GM12874 (cell line): ENCODE measurements around the gene EDDM13.

Source experiments
- TF ChIP-seq, protein P1 (sequence below): IDR thresholded peaks from 2 replicates; pipeline ENCODE4 v1.5.1; 2011; ENCODE audit warnings: low read depth, mild to moderate bottlenecking, control low read depth, low read length, moderate library complexity; ENCODE audit not compliant: insufficient read depth

The EDDM13 gene

GRCh38 chr19:56341948-56342347 lies 69.4 kb downstream of the EDDM13 start:
- TF ChIP-seq, protein P1, sequence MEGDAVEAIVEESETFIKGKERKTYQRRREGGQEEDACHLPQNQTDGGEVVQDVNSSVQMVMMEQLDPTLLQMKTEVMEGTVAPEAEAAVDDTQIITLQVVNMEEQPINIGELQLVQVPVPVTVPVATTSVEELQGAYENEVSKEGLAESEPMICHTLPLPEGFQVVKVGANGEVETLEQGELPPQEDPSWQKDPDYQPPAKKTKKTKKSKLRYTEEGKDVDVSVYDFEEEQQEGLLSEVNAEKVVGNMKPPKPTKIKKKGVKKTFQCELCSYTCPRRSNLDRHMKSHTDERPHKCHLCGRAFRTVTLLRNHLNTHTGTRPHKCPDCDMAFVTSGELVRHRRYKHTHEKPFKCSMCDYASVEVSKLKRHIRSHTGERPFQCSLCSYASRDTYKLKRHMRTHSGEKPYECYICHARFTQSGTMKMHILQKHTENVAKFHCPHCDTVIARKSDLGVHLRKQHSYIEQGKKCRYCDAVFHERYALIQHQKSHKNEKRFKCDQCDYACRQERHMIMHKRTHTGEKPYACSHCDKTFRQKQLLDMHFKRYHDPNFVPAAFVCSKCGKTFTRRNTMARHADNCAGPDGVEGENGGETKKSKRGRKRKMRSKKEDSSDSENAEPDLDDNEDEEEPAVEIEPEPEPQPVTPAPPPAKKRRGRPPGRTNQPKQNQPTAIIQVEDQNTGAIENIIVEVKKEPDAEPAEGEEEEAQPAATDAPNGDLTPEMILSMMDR = no peak

DNA sequence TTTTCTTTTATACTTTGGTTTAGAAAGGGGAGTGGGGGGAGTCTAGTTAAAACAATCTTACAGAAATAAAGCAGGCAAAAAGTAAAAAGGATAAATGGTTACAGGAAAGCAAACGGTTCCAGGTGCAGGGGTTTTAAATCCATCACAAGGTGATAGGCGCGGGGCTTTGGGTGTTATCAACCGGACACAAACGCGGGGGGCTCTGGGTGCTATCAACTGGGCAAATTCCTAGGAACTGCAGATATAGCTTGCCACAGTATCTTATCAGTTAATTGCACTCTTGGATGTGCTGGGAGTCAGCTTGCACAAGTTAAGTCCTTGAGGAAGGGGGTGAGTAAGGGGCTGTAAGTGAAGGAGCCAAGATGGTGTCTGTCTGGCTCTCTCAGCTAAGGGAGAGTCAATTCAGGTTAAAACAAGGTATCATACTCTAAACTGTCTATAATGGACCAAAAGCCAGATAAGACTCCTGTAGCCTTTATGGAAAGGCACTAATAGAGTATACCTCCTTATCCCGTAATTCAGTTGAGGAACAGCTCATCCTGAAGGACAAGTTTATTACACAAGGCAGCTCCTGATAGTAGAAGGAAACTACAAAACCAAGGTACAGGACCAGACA lies 74.7 kb downstream of the EDDM13 start:
- TF ChIP-seq, protein P1 = no peak

DNA sequence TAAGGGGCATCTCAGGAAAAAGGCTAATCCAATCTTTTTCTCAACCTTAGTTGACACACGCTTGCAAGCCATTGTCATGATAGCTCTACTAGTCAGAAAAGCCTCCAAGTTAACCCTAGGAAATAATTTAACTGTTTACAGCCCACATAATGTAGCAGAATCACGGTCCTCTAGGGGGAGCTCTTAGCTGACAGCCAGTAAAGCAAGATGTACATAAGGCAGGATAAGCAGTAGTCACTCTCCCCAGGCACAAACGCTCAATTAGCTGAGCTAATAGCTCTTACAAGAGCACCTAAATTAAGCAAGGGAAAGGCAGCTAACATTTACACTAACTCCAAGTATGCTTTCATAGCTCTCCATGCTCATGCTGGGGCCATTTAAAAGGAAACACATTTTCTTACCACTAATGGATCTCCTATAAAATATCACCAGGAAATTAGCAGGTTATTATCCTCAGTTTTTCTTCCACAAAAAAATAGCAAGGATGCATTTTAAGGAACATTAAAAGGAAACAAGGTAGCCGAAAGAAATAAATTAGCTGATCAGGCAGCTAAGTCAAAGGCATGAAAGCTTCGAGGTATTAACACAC lies 75.8 kb downstream of the EDDM13 start:
- TF ChIP-seq, protein P1 = peak; percentile 33; the same call in 1 of the 2 replicates

- TF ChIP-seq, protein P1 = peak; percentile 78
Observed at GRCh38 chr19:56350416-56351045, 78.0 kb downstream of the EDDM13 start.

GRCh38 chr19:56351208-56351607 lies 78.7 kb downstream of the EDDM13 start:
- TF ChIP-seq, protein P1 = no peak

GRCh38 chr19:56355517-56355916 lies 83.0 kb downstream of the EDDM13 start:
- TF ChIP-seq, protein P1 = no peak

DNA sequence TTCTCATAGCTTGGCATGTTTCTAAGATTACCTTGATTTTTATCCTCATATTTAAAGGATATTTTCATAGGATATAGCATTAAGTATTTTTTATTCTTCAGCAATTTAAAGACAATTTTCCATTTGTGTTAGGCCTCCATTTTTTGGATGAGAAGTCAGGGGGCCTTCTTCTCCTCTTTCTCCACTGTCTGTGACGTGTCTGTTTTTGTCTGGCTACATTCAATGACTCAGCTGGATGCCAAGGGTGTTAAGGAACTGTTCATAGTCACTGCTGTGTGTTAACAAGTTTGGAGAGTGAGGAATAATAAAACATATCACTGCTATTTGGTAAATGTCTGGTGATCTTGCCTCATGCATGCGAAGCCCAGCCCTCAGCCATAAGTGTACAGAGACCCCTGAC lies 84.4 kb downstream of the EDDM13 start:
- TF ChIP-seq, protein P1 = no peak
